ENCODE results near the gene HMGB3. TPM values are rescaled to one million over a fixed set of nuclear protein-coding genes. Genes with fewer than 3 reads are reported as not detected.

HMGB3 gene
- total and polyA plus RNA-seq, 4 donors: 9.2 to 46.7 (median 13.2) TPM

DNA sequence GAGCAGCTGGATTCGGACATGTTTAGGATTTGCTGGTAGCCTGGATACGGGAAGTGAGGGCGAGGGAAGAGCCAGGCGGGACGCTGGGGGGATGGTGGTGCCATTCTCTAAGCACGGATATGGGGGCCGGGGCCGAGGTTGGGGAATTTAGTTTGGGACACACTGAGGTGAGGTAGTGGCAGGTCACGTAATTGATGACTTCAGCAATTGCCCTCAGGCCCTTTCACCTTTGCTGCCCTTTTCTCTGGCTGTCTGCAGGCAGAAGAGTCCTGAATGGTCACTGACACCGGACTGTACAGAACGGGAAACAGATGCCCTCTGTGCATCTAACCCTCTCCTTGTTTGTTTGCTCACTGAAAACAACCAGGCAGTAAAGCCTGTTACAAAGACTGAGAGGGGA, 16.9 kb upstream of the HMGB3 start:
- Histone ChIP-seq H3K4me3 (ENCODE audit: low read depth in 1 of 3, low read length in 3 of 3) (peak overlapping the region in 1 of 3 donors; percentile 49), H3K9me3 (ENCODE audit: control insufficient read depth in 4 of 4, low read length in 3 of 4) (no peaks in the 10 kb centered on the region), H3K9ac (ENCODE audit: low read depth in 1 of 2, low read length in 2 of 2) (no peak overlapping the region), H3K27me3 (ENCODE audit: control insufficient read depth in 4 of 4, insufficient read depth in 4 of 4, low read length in 3 of 4) (no peaks in the 10 kb centered on the region), H3K4me1 (ENCODE audit: control insufficient read depth in 4 of 4, insufficient read depth in 4 of 4, low read length in 3 of 4) (peaks cover 0 to 12% (median 0%) of the 10 kb centered on the region in 4 donors), H3K36me3 (ENCODE audit: control insufficient read depth in 4 of 4, insufficient read depth in 3 of 4, low read depth in 1 of 4, low read length in 3 of 4) (no peaks in the 10 kb centered on the region), H3K27ac (ENCODE audit: low read depth in 1 of 2, low read length in 2 of 2) (peak overlapping the region; percentile 12 to 74)
- TF ChIP-seq HNF4A (conservative IDR thresholded peaks at IDR 0.05) (peak; percentile 31 to 39), RXRA (IDR thresholded peaks at IDR 0.05) (peak; percentile 75 to 82), FOXA1 (IDR thresholded peaks at IDR 0.05) (no peak), YY1 (IDR thresholded peaks at IDR 0.05) (no peak), FOXA2 (IDR thresholded peaks at IDR 0.05) (no peak), SP1 (IDR thresholded peaks at IDR 0.05) (peak; percentile 69)
- TF ChIP-seq, protein P1, sequence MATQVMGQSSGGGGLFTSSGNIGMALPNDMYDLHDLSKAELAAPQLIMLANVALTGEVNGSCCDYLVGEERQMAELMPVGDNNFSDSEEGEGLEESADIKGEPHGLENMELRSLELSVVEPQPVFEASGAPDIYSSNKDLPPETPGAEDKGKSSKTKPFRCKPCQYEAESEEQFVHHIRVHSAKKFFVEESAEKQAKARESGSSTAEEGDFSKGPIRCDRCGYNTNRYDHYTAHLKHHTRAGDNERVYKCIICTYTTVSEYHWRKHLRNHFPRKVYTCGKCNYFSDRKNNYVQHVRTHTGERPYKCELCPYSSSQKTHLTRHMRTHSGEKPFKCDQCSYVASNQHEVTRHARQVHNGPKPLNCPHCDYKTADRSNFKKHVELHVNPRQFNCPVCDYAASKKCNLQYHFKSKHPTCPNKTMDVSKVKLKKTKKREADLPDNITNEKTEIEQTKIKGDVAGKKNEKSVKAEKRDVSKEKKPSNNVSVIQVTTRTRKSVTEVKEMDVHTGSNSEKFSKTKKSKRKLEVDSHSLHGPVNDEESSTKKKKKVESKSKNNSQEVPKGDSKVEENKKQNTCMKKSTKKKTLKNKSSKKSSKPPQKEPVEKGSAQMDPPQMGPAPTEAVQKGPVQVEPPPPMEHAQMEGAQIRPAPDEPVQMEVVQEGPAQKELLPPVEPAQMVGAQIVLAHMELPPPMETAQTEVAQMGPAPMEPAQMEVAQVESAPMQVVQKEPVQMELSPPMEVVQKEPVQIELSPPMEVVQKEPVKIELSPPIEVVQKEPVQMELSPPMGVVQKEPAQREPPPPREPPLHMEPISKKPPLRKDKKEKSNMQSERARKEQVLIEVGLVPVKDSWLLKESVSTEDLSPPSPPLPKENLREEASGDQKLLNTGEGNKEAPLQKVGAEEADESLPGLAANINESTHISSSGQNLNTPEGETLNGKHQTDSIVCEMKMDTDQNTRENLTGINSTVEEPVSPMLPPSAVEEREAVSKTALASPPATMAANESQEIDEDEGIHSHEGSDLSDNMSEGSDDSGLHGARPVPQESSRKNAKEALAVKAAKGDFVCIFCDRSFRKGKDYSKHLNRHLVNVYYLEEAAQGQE (IDR thresholded peaks at IDR 0.05): peak; percentile 7
- TF ChIP-seq, protein P2, sequence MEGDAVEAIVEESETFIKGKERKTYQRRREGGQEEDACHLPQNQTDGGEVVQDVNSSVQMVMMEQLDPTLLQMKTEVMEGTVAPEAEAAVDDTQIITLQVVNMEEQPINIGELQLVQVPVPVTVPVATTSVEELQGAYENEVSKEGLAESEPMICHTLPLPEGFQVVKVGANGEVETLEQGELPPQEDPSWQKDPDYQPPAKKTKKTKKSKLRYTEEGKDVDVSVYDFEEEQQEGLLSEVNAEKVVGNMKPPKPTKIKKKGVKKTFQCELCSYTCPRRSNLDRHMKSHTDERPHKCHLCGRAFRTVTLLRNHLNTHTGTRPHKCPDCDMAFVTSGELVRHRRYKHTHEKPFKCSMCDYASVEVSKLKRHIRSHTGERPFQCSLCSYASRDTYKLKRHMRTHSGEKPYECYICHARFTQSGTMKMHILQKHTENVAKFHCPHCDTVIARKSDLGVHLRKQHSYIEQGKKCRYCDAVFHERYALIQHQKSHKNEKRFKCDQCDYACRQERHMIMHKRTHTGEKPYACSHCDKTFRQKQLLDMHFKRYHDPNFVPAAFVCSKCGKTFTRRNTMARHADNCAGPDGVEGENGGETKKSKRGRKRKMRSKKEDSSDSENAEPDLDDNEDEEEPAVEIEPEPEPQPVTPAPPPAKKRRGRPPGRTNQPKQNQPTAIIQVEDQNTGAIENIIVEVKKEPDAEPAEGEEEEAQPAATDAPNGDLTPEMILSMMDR (IDR thresholded peaks at IDR 0.05; ENCODE audit: low read depth, low read length, missing input control): no peak
- no peak for DNase-seq (ENCODE audit: low spot score)
- WGBS: 18% methylated on average over 11 of the region's 11 CpGs

DNA sequence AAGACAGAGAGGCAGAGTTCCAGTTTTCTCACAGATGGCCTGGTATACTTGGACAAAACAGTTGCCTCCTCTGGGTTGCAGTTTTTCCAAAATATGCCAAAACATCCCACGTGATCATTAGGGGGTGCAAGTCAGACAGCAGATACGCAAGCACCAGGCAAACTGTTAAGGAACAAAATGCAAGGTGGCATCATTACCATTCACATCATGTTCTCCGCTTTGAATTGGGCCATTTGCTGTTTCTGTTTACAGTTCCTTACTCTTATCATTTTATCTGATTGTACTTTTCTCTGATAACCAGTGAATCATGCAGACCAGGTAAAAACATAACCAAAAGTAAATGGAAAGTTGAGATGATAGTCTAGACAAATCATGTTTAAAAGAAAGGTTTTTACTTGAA, 16.4 kb upstream of the HMGB3 start:
- TF ChIP-seq, protein P1 (IDR thresholded peaks at IDR 0.05): no peak
- no peak for TF ChIP-seq RAD21 (IDR thresholded peaks at IDR 0.05)
- TF ChIP-seq SP1 (IDR thresholded peaks at IDR 0.05): peak; percentile 5
- no peak for TF ChIP-seq EGR1 (IDR thresholded peaks at IDR 0.05; ENCODE audit: low read depth in 2 of 2)
- TF ChIP-seq HNF4A (conservative IDR thresholded peaks at IDR 0.05): peak in 1 of 2 donors; percentile 20
- TF ChIP-seq, protein P2 (IDR thresholded peaks at IDR 0.05; ENCODE audit: low read depth, low read length, missing input control): no peak
- TF ChIP-seq RXRA (IDR thresholded peaks at IDR 0.05): no peak
- no peak for TF ChIP-seq YY1 (IDR thresholded peaks at IDR 0.05)
- Histone ChIP-seq H3K4me3 (ENCODE audit: low read depth in 1 of 3, low read length in 3 of 3) (peak overlapping the region in 1 of 3 donors; percentile 49), H3K27me3 (ENCODE audit: control insufficient read depth in 4 of 4, insufficient read depth in 4 of 4, low read length in 3 of 4) (no peaks in the 10 kb centered on the region), H3K27ac (ENCODE audit: low read depth in 1 of 2, low read length in 2 of 2) (peak overlapping the region; percentile 12 to 74), H3K9me3 (ENCODE audit: control insufficient read depth in 4 of 4, low read length in 3 of 4) (no peaks in the 10 kb centered on the region), H3K36me3 (ENCODE audit: control insufficient read depth in 4 of 4, insufficient read depth in 3 of 4, low read depth in 1 of 4, low read length in 3 of 4) (no peaks in the 10 kb centered on the region), H3K4me1 (ENCODE audit: control insufficient read depth in 4 of 4, insufficient read depth in 4 of 4, low read length in 3 of 4) (peaks cover 0 to 12% (median 0%) of the 10 kb centered on the region in 4 donors), H3K9ac (ENCODE audit: low read depth in 1 of 2, low read length in 2 of 2) (peak overlapping the region in 1 of 2 donors; percentile 51)
- no peak for DNase-seq (ENCODE audit: low spot score)
- 25% methylated on average over 3 of the region's 3 CpGs for WGBS

Data from liver (tissue), 9 donors.